SH-SY5Y (cell line): ENCODE results near the gene ACOX3.

Source experiments
- GATA2 ChIP-seq: IDR thresholded peaks from 2 replicates; pipeline ENCODE4 v1.6.1; 2011; ENCODE audit warnings: mild to moderate bottlenecking, low read depth, low read length
- GATA3 ChIP-seq: IDR thresholded peaks from 2 replicates; pipeline ENCODE4 v1.6.1; 2011; ENCODE audit warnings: low read depth, mild to moderate bottlenecking, low read length, moderate library complexity

Gene ACOX3

DNA sequence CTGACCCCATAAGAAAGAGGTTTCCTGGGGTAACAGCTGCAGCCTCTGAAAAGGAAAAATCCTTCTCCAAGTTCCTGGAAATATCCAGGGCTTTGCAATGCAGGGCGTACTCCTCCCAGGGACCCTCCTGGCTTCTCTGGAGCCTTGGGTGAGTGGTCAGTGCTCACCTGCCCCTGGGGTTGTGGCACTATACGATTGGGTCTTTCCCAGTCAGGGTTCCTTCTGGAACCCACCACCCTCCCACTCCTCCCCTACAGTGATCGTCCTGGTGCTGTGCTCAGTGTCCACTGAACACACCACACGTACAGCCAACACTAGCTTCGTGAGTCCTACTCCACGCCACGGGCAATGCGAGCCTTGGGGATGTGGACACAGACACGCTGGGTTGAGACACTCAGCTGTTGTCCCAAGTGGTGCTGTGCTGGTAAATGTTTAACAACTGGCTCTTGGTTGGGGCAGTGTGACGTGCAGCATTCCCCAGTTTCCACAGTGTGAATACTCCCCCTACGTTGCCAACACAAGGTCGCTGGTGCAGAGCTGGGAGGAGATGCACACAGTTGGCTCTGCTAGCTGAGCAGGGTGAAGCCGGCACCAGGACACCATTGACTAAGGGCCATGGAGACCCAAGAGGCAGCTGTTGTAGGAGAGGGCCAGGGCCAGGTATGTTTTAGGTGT is 105.6 kb downstream of the ACOX3 start:
- TF ChIP-seq GATA2 (no peak), GATA3 (no peak)

DNA sequence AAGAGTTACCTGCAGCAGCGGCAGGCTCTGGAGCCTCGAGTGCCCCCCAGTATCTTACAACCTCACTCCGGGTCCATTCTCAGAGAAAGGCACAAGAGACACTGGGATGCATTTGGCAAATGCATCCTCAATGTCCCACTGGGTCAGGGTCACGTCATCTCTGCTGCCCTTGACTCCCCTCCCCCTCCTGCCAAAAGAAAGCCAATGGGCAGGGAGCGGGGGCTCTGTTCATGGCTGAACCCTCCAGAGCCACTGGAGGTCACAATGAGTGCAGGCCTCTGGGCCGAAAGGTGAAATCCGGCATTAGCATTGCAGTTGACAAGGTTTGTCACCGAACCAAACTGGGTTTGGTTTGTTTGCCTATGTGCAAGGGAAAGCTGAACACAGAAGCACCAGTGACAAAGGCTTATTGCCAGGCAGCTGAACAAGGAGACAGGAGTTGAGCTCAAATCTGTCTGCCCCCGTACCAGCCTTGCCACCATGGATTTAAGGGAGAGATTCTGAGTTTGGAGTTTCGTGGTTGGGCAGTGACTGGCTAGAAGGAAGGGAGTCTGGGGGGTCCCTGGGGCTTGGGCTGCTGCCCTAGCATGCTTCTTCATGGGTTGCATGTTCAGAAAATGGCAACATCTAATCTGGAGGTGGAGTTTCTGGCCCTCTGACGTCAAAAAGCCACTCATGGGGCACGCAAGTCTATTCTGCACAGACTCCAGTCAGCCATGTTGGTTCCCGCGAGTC is 106.6 kb downstream of the ACOX3 start:
- TF ChIP-seq GATA3 (no peak), GATA2 (no peak)

DNA sequence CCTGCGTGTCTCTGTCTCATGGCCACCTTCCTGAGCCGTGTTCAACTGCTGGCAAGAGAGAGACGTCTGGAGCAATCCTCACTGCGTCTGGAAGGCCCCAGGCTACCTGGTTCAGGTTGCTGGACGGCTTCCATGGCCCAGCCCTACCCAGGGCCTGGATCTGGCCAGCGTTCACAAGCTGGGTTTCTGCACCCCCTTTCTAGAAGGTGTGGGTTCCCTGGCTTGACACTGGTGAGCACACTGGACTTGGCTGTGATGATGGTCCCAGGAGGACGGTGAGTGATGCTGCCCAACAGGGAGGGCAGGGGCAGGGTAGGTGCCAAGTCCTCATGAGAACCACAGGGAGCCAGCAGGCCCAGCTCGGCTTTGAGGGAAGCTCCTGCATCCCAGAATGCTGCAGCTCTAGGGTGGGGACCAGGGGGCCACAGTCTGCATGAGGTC is 107.6 kb downstream of the ACOX3 start:
- TF ChIP-seq GATA2 (no peak), GATA3 (no peak)

DNA sequence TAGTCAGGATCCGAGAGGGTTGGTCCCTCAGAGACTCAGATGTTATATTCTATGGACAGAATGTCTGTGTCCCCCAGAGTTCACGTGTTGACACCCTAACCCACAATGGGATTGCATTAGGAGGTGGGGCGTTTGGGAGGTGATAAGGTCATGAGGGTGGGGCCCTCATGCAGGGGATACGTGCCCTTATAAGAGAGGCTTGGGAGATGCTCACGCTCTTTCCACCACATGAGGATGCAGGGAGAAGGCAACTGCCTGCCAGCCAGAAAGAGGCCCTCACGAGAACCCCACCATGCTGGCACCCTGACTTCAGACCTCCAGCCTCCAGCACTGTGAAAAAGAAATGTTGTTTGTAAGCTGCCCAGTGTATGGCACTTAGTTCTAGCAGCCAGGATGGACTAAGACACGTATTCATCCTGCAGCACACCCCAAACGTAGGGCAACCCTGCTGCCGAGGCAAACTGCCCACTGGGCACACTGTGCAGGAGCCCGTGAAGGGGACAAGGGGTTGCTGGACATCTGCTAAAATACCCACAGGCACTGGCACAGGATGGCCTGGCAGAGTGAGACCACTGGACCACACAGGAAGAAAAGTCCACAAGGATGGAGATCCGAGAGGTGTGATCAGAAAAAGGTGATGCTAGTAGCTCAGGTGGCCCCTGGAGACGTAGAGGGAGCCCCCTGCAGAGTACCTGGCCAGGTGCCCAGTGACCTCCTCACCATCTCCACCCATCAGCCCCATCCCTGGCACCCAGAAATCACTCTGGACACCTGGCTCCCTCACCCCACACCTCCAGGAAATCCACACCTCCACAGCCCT is 108.3 kb downstream of the ACOX3 start:
- TF ChIP-seq GATA2 (no peak), GATA3 (no peak)

DNA sequence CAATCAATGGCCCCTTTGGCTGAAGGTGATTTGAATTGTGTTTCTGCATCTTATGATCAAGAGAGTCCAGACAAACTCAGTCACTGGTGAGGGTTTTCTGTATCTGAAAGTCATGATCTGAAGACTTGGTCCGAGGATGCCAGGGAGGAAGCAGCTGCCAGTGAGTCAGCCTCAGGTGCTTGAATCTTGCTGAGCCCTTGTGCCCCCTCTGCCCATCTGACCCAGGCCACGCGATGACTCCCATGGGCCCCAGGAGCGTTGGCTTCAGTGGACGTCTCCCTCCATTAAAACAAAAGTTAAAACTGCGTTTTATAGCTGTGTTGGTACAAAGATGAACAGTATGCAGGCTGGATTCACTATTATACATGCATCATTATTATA is 109.0 kb downstream of the ACOX3 start:
- TF ChIP-seq GATA3 = no peak
- TF ChIP-seq GATA2 = no peak

DNA sequence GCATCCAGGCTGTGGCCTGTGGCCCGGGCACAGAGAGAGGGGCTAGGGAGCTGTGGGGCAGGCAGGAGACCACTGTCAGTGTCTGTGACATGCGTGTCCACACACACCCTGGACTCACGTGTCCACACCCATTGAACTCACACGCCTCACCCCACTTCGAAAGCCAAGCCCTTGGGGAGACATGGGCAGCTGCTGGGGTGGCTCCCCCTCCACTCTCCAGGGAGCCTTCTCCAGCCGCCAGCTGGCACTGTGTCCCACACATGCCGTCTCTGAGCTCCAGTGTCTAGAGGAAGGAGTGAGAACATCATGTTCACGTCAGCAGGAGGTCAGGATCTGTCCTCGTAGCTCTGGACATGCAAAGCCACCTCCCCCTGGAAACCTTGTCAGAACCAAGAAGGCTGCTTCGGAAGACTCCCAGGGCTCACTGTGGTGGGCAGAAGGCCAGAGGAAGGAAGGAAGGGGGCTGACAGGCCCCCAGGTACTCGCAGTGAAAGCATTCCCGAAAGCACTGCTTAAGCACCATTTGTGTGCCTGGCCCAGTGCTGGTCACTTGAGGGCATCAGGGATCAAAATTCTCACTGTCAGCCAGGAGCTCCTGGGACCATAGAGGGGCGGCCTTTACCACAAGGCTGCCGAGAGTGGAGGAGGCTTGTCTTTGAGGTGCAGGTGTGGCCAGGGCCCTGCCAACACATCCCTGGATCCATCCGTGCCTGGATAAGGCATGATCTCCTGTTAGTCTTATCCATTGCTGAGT is 109.5 kb downstream of the ACOX3 start:
- TF ChIP-seq GATA2 (no peak), GATA3 (no peak)

DNA sequence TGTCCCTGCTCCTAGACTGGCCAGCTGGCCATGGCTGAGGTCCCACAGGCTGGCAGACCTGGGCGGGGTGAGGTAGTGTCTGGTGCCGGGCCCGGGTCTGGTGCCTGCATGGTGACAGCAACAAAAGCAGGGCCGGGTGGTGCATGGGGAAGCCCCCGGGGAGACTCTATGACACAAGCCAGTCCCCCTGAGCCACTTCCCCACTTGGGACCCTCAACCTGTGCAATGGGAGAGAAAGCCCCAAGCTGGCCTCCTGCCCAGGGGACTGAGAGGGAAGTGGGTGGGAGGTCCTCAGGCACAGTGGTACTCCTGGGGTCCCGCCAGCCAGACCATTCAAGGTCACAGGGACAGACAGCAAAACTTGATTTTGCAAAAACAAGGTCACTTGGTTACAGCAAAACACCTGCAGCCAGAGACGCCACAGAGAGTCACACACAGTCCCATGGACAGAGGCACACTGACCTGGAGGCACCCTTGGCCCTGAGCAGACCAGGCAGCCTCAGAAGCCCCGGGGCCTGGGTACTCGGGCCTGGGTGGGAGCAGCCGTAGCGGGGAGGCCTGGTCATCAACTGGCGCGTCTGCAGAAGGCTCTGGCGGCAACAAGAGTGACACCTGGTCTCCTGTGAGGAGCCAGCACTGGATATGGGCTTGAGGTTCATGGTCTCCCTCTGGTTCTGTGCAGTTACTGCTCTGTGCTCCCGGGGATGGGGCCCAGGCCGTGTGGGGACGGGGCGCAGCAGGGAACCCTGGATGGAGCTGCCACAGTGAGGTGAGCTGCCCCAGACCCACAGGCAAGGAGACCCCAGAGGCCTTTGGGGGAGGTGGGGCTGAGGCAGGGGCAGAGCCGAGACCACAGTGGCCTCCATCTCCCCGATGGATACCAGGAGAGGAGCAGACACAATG is 110.4 kb downstream of the ACOX3 start:
- TF ChIP-seq GATA2 = no peak
- TF ChIP-seq GATA3 = no peak

DNA sequence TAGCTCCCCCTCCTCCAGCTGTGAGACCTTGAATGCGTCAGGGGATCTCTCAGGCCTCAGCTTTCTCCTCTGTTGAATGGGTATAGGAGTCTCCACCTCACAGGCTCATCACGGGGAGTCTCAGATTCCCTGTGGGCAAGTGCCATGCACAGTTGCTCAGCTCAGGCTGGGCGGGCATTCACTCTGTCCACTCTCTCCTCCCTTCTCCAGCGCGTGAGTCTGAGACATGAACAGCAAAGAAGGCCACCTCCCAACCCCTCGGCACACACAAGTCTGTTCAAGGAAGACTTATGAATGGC is 111.0 kb downstream of the ACOX3 start:
- no peak for TF ChIP-seq GATA3
- no peak for TF ChIP-seq GATA2

DNA sequence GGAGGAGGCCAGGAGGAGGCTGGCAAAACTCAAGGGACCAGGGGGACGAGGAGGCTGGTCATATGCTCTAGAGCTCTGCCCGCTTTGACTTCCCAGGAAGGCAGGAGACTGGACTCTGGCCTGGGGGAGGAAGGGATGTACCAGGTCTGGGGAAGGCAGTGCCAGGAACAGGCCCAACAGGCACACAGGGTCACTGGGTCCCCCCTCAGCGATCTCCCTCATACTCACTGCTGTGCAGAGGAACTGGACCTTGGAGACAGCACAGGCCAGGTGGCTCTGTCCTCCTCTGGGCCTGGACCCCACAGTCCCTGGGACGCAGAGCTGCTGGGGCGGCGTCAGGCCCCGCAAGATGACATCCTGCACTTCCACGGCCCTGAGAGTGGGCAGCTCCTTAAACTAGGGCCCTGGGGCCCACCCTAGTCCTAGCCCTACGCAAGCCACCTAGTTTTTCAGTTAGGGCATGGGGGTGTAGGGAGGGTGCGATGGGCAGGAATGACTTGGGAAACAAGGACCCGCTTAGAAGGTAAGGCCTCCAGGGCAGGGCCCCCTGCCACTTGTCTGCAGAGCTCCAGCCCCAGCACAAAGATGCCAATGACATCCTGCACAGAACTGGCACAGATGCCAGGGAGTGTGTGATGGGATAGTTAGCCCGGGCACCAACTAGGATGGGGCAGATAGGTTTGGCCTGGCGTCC is 111.5 kb downstream of the ACOX3 start:
- TF ChIP-seq GATA3 (no peak), GATA2 (no peak)

DNA sequence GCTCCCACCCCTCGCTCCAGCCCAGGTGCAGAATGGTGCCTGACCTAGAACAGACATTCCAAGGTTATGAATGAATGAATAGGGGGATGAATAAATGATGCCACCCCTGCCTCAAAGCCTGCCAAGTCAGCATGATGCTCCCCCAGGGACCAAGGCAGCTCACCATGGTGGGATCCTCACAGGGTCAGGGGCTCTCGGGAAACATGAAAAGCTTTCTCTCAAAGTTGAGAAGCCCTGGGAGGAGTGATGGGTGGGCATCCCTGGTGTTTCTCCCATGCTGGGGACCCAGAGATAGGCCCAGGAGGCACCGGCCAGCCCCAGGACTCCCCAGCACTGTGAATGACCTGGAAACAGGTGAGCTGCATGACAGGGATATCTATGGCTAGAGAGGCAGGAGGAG is 112.1 kb downstream of the ACOX3 start:
- TF ChIP-seq GATA3 (no peak), GATA2 (no peak)

DNA sequence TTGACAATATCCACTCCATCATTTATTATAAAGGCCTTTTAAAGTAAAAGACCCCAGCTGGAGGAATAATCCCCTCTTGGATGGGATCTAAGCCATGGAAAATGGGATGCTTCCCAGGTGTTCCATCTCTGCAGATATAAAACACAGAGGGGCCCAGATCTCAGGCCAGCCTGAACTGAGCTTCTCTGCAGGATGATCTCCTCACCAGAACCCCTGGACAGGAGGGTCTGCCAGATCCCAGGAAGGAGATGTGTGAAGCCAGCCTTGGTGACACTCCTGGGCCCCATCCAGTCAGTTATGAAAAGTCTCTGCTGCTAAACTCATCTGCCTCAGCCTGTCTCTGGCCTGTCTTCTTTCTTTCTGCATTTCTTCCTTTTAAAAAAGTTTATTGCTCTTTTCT is 114.3 kb downstream of the ACOX3 start:
- TF ChIP-seq GATA2 (no peak), GATA3 (no peak)

DNA sequence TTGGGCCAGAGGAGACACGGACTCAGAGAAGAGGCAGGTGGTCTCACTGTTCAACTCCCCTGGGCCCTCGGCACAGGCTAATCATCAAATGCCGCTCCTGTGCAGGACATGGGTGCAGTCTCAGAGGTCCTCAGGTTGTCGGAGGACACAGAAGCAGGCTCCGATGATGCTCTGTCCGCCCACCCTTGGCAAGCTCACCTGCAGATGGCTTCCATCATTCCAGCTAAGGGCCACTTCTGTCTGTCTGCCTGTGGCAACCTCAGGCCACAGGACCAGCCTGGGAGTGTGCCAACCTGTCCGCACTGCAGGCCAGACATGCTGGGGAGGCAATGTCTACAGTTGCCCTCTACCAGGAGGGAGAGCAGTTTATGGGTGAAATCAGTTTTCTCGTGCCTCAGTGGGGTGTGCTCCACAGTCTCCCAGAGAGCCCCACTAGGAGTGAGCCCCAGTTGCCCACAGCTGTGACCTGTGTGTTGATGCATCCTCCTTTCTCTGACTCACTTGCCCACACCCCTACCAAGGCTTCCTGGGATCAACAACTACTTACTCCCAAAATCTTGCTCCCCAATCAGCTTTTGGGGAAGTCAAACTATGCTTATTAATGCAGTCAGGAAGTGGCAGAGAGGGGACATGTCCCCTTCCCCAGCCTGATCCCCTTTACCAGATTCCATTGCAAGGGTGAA is 115.1 kb downstream of the ACOX3 start:
- TF ChIP-seq GATA2 (no peak), GATA3 (no peak)
